Mesodermal cell (in vitro differentiated cells): ENCODE data around the gene TRMT112.

Source experiments
- H3K27ac ChIP-seq: 2 replicates; pipeline ENCODE4 v1.7.0; 2013; ENCODE audit warnings: mild to moderate bottlenecking, low read depth, low read length, moderate library complexity; ENCODE audit not compliant: severe bottlenecking
- H3K36me3 ChIP-seq: 2 replicates; pipeline ENCODE4 v1.7.1; 2013; ENCODE audit warnings: mild to moderate bottlenecking, low read length, moderate library complexity; ENCODE audit not compliant: control insufficient read depth, insufficient read depth
- H3K4me1 ChIP-seq: one replicate; pipeline ENCODE4 v1.7.1; 2013; ENCODE audit warnings: mild to moderate bottlenecking, low read length; ENCODE audit not compliant: insufficient read depth, control insufficient read depth, poor library complexity, severe bottlenecking
- H3K4me3 ChIP-seq: 2 replicates; pipeline ENCODE4 v1.7.0; 2013; ENCODE audit warnings: low read length, control low read depth, mild to moderate bottlenecking; ENCODE audit not compliant: insufficient read depth, poor library complexity, severe bottlenecking; ENCODE audit errors: extremely low read depth
- H3K9me3 ChIP-seq: 2 replicates; pipeline ENCODE4 v1.7.1; 2013; ENCODE audit warnings: mild to moderate bottlenecking, low read length, moderate library complexity; ENCODE audit not compliant: control insufficient read depth
- WGBS, 2 experiments: methylation state at CpG; one replicate each; pipeline ENCODE4 v1.1.5; 2013; ENCODE audit warnings: missing lambda C conversion rate in 2 of 2; ENCODE audit not compliant: insufficient coverage in 2 of 2; 5-methylcytosine and 5-hydroxymethylcytosine counted together

Gene TRMT112

DNA sequence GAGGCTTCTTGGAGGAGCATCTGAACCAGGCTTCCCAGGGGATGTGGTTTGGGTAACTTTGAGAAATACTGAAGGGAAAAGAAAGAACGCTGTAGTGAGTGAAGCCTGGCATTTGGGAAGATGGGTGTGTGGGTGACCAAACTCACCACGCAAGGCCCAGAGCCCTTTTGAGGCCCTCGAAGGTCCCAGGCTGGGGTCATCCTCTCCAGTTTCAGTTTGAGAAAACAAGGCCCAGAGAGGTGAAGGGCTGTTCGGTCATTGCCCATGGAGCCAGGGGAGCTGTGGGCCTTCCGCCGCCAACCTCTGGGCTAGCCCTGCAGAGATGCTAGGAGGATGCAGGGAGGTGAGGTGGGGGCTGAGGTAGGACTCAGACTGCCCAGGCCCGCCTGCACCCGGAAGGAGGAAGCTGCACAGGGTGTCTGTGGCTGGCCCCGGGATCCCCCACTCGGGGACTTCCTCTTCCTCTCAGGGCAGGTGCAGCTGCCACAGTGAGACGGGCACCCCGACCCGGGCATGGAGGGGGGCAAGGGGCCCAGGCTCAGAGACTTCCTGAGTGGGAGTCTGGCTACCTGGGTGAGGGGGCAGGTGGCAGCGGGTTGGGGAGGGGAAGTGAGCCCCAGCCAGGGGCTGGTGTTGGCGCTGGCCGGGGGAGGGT lies 22.5 kb upstream of the TRMT112 start, which contains the start of gene CCDC88B:
Gene CCDC88B (plus strand): TSS at position 451 of the 655 bp plus-strand sequence. CDS start 63 bp downstream, at position 514.
- Histone ChIP-seq H3K9me3 (no peaks in the 10 kb centered on the region), H3K27ac (no peak within 1 kb of the TSS), H3K4me3 (no peak within 1 kb of the TSS), H3K36me3 (no peaks in the 10 kb centered on the region), H3K4me1 (peaks cover 4% of the 10 kb centered on the region)
- WGBS, 2 experiments = 90 to 96% methylated on average over 8 to 14 of the region's 16 CpGs

GRCh38 chr11:64339286-64339685 lies 21.9 kb upstream of the TRMT112 start:
- Histone ChIP-seq H3K36me3 (no peaks in the 10 kb centered on the region), H3K27ac (no peak overlapping the region), H3K9me3 (no peaks in the 10 kb centered on the region), H3K4me1 (peaks cover 4% of the 10 kb centered on the region), H3K4me3 (no peak overlapping the region)
- 91 to 96% methylated on average over 2 to 3 of the region's 4 CpGs for WGBS, 2 experiments

GRCh38 chr11:64338716-64339115 lies 21.4 kb upstream of the TRMT112 start:
- Histone ChIP-seq H3K4me3 (no peak overlapping the region), H3K27ac (no peak overlapping the region), H3K9me3 (no peaks in the 10 kb centered on the region), H3K36me3 (no peaks in the 10 kb centered on the region), H3K4me1 (peaks cover 4% of the 10 kb centered on the region)
- 91 to 95% methylated on average over 5 to 7 of the region's 8 CpGs for WGBS, 2 experiments

DNA sequence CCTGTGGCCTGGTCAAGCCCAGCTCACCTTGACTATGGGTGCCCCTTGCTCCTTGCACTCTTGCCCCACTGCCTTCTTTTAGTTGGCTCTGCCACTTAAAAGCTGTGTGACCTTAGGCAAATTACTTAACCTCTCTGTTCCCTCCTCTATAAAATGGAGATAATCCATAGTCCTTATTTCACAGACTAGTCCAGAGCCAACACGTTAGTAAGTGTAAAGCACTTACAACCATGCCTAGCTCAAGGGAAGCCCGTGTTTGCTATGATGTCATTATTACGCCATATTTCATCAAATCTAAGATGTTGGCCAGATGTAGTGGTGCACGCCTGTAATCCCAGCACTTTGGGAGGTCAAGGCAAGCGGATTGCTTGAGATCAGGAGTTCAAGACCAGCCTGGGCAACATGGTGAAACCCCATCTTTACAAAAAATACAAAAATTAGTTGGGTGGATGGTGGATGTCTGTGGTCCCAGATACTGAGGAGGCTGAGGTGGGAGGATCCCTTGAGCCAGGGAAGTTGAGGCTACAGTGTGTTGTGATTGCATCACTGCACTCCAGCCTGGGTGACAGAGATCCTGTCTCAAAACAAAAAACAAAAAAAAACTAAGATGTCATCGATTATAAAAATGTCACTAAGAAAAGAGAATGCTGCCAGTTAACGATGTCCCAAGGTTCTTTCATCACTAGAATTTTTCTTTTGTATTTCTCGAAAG lies 20.3 kb upstream of the TRMT112 start:
- no peaks in the 10 kb centered on the region for H3K9me3 ChIP-seq
- no peak overlapping the region for H3K27ac ChIP-seq
- H3K4me3 ChIP-seq = no peak overlapping the region
- H3K4me1 ChIP-seq = peaks cover 4% of the 10 kb centered on the region
- no peaks in the 10 kb centered on the region for H3K36me3 ChIP-seq
- 80 to 92% methylated on average over 6 of the region's 8 CpGs for WGBS, 2 experiments

GRCh38 chr11:64334764-64335735 lies 17.7 kb upstream of the TRMT112 start:
- 36 to 56% methylated on average over 3 to 6 of the region's 13 CpGs for WGBS, 2 experiments
- Histone ChIP-seq H3K36me3 (no peaks in the 10 kb centered on the region), H3K4me3 (no peak overlapping the region), H3K9me3 (no peaks in the 10 kb centered on the region), H3K4me1 (peaks cover 4% of the 10 kb centered on the region), H3K27ac (peak overlapping the region; percentile 71)

DNA sequence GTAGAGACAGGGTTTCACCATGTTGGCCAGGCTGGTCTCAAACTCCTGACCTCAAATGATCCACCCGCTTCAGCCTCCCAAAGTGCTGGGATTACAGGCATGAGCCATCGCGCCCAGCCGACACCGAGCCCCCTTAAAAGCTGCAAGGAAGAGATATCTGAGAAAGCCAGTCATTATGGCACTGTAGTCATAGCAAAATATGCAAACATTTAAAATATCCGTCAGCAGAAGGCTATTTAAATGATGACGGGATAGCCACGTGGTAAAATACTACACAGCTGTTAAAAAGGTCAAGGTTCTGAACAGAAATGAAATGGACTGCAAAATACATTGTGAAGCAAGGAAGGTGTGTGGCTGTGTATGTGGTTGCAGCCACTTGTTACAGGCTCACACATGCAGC lies 16.2 kb upstream of the TRMT112 start:
- Histone ChIP-seq H3K36me3 (no peaks in the 10 kb centered on the region), H3K27ac (no peak overlapping the region), H3K4me3 (no peak overlapping the region), H3K4me1 (peaks cover 4% of the 10 kb centered on the region), H3K9me3 (no peaks in the 10 kb centered on the region)
- WGBS, 2 experiments = 99 to 100% methylated on average over 8 of the region's 8 CpGs

GRCh38 chr11:64331569-64332371 lies 14.4 kb upstream of the TRMT112 start:
- Histone ChIP-seq H3K36me3 (no peaks in the 10 kb centered on the region), H3K27ac (no peak overlapping the region), H3K4me3 (no peak overlapping the region), H3K4me1 (peaks cover 4% of the 10 kb centered on the region), H3K9me3 (no peaks in the 10 kb centered on the region)
- 78 to 82% methylated on average over 14 to 19 of the region's 20 CpGs for WGBS, 2 experiments

DNA sequence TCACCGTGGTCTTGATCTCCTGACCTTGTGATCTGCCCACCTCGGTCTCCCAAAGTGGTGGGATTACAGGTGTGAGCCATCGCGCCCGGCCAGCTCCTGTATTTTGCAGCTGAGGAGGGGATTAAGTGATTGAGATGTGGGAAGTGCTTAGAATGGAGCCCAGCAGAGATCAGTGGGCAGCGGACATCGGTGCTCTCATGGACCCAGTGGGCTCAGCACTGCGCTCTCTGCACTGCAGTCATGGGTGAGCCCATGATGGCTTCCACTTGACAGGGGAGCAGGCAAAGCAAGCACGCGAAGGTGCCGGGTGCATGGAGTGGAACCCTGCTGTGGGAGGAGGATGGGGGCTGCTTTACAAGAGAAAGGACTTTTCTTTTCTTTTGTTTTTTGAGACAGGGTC lies 13.5 kb upstream of the TRMT112 start:
- no peak overlapping the region for H3K27ac ChIP-seq

DNA sequence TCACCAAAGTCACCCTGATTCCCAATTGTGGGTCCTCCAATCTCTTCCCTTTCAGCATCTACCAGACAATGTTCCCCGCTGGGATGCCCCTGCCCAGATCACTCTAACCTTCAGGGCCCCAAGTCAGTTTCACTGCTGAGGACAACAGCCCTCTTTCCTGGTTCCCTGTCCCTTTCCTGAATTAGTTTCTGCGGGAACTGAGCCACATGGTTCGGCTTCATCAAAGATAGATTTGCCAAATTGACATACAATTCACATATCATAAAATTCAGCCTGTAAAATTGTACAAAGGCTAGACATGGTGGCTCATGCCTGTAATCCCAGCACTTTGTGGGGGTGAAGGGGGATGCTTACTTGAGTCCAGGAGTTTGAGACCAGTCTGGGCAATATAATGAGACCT lies 10.6 kb upstream of the TRMT112 start:
- WGBS, 2 experiments = 90 to 94% methylated on average over 3 of the region's 3 CpGs
- peaks cover 12% of the 10 kb centered on the region for H3K4me1 ChIP-seq

More for the DNA sequence above, 13.5 kb upstream of the TRMT112 start:
- no peak overlapping the region for H3K4me3 ChIP-seq
- H3K36me3 ChIP-seq = no peaks in the 10 kb centered on the region
- peaks cover 4% of the 10 kb centered on the region for H3K4me1 ChIP-seq
- H3K9me3 ChIP-seq = no peaks in the 10 kb centered on the region
- WGBS, 2 experiments = 65 to 69% methylated on average over 4 to 10 of the region's 11 CpGs

DNA sequence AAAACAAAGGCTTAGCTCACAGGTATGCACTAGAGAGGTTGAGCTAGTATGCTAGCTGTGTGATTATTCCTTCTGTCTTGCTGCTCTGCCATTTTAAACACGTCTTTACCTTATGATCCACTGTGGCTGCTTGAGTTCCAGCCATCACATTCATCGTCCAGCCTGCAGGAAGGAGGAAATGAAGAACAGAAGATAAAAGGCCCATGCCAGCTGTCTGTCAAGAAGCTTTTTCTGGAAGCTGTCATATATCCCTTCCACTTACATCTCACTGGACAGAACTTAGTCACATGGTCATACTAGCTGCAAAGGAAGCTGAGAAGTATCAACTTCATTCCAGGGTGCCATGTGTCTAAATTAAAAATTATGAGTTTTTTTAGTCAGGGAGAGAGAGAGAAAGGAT lies 10.0 kb upstream of the TRMT112 start:
- Histone ChIP-seq H3K9me3 (no peaks in the 10 kb centered on the region), H3K36me3 (peaks cover 7% of the 10 kb centered on the region)
- WGBS, 2 experiments = 82 to 90% methylated on average over 1 to 2 of the region's 2 CpGs

More for the DNA sequence above, 10.6 kb upstream of the TRMT112 start:
- Histone ChIP-seq H3K9me3 (no peaks in the 10 kb centered on the region), H3K4me3 (no peak overlapping the region), H3K36me3 (peaks cover under 1% of the 10 kb centered on the region), H3K27ac (no peak overlapping the region)

More for the DNA sequence above, 10.0 kb upstream of the TRMT112 start:
- Histone ChIP-seq H3K4me1 (peaks cover 13% of the 10 kb centered on the region), H3K4me3 (no peak overlapping the region), H3K27ac (no peak overlapping the region)
